ENCODE measurements around the gene RBM8A. TPM values are rescaled to one million over a fixed set of nuclear protein-coding genes. Genes with fewer than 3 reads are reported as not detected.

The RBM8A gene
- polyA plus RNA-seq, 2 of the 4 experiments (the other 2 are of a cell fraction), result 240 to 281 TPM

DNA sequence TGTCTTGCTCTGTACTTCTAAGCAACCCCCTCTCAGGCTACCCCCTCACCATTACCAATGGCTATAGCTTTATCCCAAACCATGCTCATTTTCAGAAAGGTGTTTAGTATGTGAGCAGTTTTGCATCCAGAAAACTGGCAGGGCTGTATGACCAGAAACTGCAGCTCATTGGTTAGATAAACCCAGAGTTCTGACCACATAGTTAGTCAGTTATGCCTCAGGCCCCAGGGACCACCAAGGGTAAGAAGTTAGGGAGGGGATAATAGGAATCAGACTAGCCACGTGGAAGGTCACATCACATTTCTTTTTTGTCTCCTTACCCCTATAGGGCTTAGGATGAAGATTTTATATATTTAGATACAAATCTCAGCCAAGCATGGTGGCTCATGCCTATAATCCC lies 18.6 kb downstream of the RBM8A start:
- peak overlapping the region; percentile 24 to 54; a peak in 4 of 6 replicates for H3K27ac ChIP-seq
- DNase-seq (ENCODE audit: low read depth in 1 of 2, low spot score in 1 of 2) (no peak), ATAC-seq (no peak), FAIRE-seq (no peak)
- POLR2A ChIA-PET, result interaction anchor here (1.3 kb wide), 1 partner anchor 50 kb away, joined by 4 read pairs; the partner anchor contains the start of gene PIAS3
- 86% methylated on average over 1 of the region's 1 CpG for WGBS (ENCODE audit: missing lambda C conversion rate)
- CTCF ChIA-PET, result interaction anchor here (0.8 to 13.4 kb wide), 13 partner anchors 9 to 69 kb away, joined by 3 to 429 read pairs (median 16); partner anchors contain the start of genes ANKRD35, LIX1L, NUDT17 and PEX11B
- TF ChIP-seq HDAC2 (IDR thresholded peaks at IDR 0.05), result no peak
- TF ChIP-seq ZFP36 (IDR thresholded peaks at IDR 0.05; ENCODE audit: borderline replicate concordance, partially characterized antibody), result no peak
- no peak for TF ChIP-seq RCOR1 (IDR thresholded peaks at IDR 0.05; ENCODE audit: low read depth, low read length)
- TF ChIP-seq KDM1A (IDR thresholded peaks at IDR 0.05; ENCODE audit: low read depth), result no peak
- TF ChIP-seq HEYL (CRISPR knock-in tag; IDR thresholded peaks at IDR 0.05), result no peak
- TF ChIP-seq CHD2 (IDR thresholded peaks at IDR 0.05; ENCODE audit: low read length, partially characterized antibody), result no peak
- TF ChIP-seq HOXB5 (CRISPR knock-in tag; IDR thresholded peaks at IDR 0.05), result no peak
- TF ChIP-seq ZSCAN20 (CRISPR knock-in tag; IDR thresholded peaks at IDR 0.05), result no peak
- no peak for TF ChIP-seq NFE2L2 (conservative IDR thresholded peaks at IDR 0.05; ENCODE audit: low read length)
- no peak for TF ChIP-seq FOSL2 (IDR thresholded peaks at IDR 0.05)
- TF ChIP-seq FOSL2 (CRISPR knock-in tag; IDR thresholded peaks at IDR 0.05), result no peak
- TF ChIP-seq RNF2 (IDR thresholded peaks at IDR 0.05; ENCODE audit: borderline replicate concordance, low read depth), result no peak
- no peak for TF ChIP-seq KDM5A (IDR thresholded peaks at IDR 0.05)
- TF ChIP-seq PHF8 (IDR thresholded peaks at IDR 0.05; ENCODE audit: borderline replicate concordance, low read depth), result no peak
- no peak for TF ChIP-seq NPAS2 (CRISPR knock-in tag; IDR thresholded peaks at IDR 0.05; ENCODE audit: borderline replicate concordance)
- TF ChIP-seq HOXA7 (CRISPR knock-in tag; IDR thresholded peaks at IDR 0.05), result no peak
- no peak for TF ChIP-seq JUN (IDR thresholded peaks at IDR 0.05)
- TF ChIP-seq SREBF2 (IDR thresholded peaks at IDR 0.05), result no peak
- no peak for TF ChIP-seq MYC (IDR thresholded peaks at IDR 0.05; ENCODE audit: borderline replicate concordance, low read length)
- TF ChIP-seq GATA3 (IDR thresholded peaks at IDR 0.05; ENCODE audit: borderline replicate concordance), result no peak
- TF ChIP-seq, protein P1, sequence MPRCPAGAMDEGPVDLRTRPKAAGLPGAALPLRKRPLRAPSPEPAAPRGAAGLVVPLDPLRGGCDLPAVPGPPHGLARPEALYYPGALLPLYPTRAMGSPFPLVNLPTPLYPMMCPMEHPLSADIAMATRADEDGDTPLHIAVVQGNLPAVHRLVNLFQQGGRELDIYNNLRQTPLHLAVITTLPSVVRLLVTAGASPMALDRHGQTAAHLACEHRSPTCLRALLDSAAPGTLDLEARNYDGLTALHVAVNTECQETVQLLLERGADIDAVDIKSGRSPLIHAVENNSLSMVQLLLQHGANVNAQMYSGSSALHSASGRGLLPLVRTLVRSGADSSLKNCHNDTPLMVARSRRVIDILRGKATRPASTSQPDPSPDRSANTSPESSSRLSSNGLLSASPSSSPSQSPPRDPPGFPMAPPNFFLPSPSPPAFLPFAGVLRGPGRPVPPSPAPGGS (IDR thresholded peaks at IDR 0.05), result no peak
- no peaks in the 10 kb centered on the region for H3K9me3 ChIP-seq
- H3K4me1 ChIP-seq, result peaks cover 4% of the 10 kb centered on the region; the same call in 1 of the 3 replicates
- H3K4me3 ChIP-seq, result no peak overlapping the region
- no peak overlapping the region for H3K4me2 ChIP-seq

GRCh38 chr1:145906954-145907753 lies 20.1 kb downstream of the RBM8A start:
- Histone ChIP-seq H3K4me3 (no peak overlapping the region), H3K9me3 (no peaks in the 10 kb centered on the region), H3K4me1 (peaks cover 4% of the 10 kb centered on the region; the same call in 1 of the 3 replicates), H3K27ac (peak overlapping the region; percentile 39 to 42; a peak in 4 of 6 replicates), H3K4me2 (no peak overlapping the region)
- WGBS (ENCODE audit: missing lambda C conversion rate), result 86% methylated on average over 10 of the region's 10 CpGs
- POLR2A ChIA-PET, result interaction anchor here (0.6 to 1.5 kb wide), 4 partner anchors 12 to 60 kb away, joined by 3 to 6 read pairs (median 4); partner anchors contain the start of genes PEX11B and RBM8A
- CTCF ChIA-PET, result interaction anchor here (0.6 to 13.4 kb wide), 8 partner anchors 15 to 106 kb away, joined by 3 to 429 read pairs (median 8); partner anchors contain the start of genes ANKRD35, LIX1L, NUDT17 and PIAS3
- no peak for ATAC-seq
- no peak for DNase-seq (ENCODE audit: low read depth in 1 of 2, low spot score in 1 of 2)
- no peak for FAIRE-seq
- TF ChIP-seq E2F6 (IDR thresholded peaks at IDR 0.05; ENCODE audit: borderline replicate concordance, low read depth) (no peak), ZSCAN20 (CRISPR knock-in tag; IDR thresholded peaks at IDR 0.05) (no peak), NPAS2 (CRISPR knock-in tag; IDR thresholded peaks at IDR 0.05; ENCODE audit: borderline replicate concordance) (no peak), TFCP2L1 (CRISPR knock-in tag; IDR thresholded peaks at IDR 0.05) (no peak), HMGXB4 (CRISPR knock-in tag; IDR thresholded peaks at IDR 0.05; ENCODE audit: borderline replicate concordance) (no peak), ESRRA (IDR thresholded peaks at IDR 0.05; ENCODE audit: borderline replicate concordance, low read length) (no peak)

Data from A549 (cell line).